HEK293 (cell line): Measurements from ENCODE around the gene B3GALT2.

Experiments
- CTCF ChIA-PET: fragments of 350-600 bp; formaldehyde crosslinking; extraction: SDS; loops from one replicate; lab custom pipeline; 2021; ENCODE audit warnings: antibody characterized with exemption; lab: Yijun Ruan, JAX
- POLR2A ChIA-PET: fragments of 300-600 bp; formaldehyde crosslinking; extraction: SDS; loops from one replicate; lab custom pipeline; 2020; ENCODE audit warnings: antibody characterized with exemption, inconsistent platforms; lab: Yijun Ruan, JAX
- H3K27ac ChIP-seq: fragments of 200-500 bp; sonication (Bioruptor generic); 2 replicates; pipeline ENCODE4 v1.5.1; 2014; ENCODE audit warnings: low read depth, low read length, control low read depth, inconsistent platforms; ENCODE audit errors: extremely low read depth
- H3K36me3 ChIP-seq, 2 experiments: fragments of 200-500 bp in 1 of 2; sonication (Bioruptor generic) in 1 of 2; 1 replicate in 1 of 2; 2 replicates in 1 of 2; pipeline ENCODE4 v1.5.1; 2014 to 2017; ENCODE audit warnings: inconsistent platforms in 2 of 2, low read length in 2 of 2; ENCODE audit not compliant: control insufficient read depth in 2 of 2, insufficient read depth in 1 of 2
- H3K4me1 ChIP-seq: fragments of 200-500 bp; sonication (Bioruptor generic); 2 replicates; pipeline ENCODE4 v1.5.1; 2014; ENCODE audit warnings: mild to moderate bottlenecking, low read length, inconsistent platforms; ENCODE audit not compliant: control insufficient read depth, insufficient read depth
- H3K4me3 ChIP-seq: 2 replicates; pipeline ENCODE4 v1.5.1; 2011; ENCODE audit warnings: low read depth, mild to moderate bottlenecking, control low read depth, low read length, moderate library complexity
- H3K9me3 ChIP-seq: fragments of 200-500 bp; sonication (Bioruptor generic); 2 replicates; pipeline ENCODE4 v1.5.1; 2014; ENCODE audit warnings: low read depth, low read length, inconsistent platforms; ENCODE audit not compliant: control insufficient read depth, insufficient read depth
- PRDM1 ChIP-seq: fragments of 450-650 bp; formaldehyde crosslinking; IDR thresholded peaks from 2 replicates; pipeline ENCODE4; 2016; ENCODE audit warnings: missing biosample characterization, missing genetic modification characterization
- SALL2 ChIP-seq: fragments of 450-650 bp; formaldehyde crosslinking; IDR thresholded peaks from 2 replicates; pipeline ENCODE4 v1.5.0; 2017; ENCODE audit warnings: missing biosample characterization, mild to moderate bottlenecking, missing genetic modification characterization, borderline replicate concordance
- TRIM28 ChIP-seq: IDR thresholded peaks from 2 replicates; pipeline ENCODE4 v1.6.1; 2011; ENCODE audit warnings: low read length, control low read depth, borderline replicate concordance
- YY1 ChIP-seq: fragments of 450-650 bp; formaldehyde crosslinking; IDR thresholded peaks from 2 replicates; pipeline ENCODE4 v1.5.1; 2018; ENCODE audit warnings: missing biosample characterization, missing genetic modification characterization
- ZBTB17 ChIP-seq: fragments of 450-650 bp; formaldehyde crosslinking; IDR thresholded peaks from 2 replicates; pipeline ENCODE4 v1.5.1; 2016; ENCODE audit warnings: missing biosample characterization, missing genetic modification characterization
- ZFHX2 ChIP-seq: fragments of 450-650 bp; formaldehyde crosslinking; conservative IDR thresholded peaks from 2 replicates; pipeline ENCODE4 v1.5.1; 2016; ENCODE audit warnings: missing biosample characterization, missing genetic modification characterization
- ZFP41 ChIP-seq: fragments of 450-650 bp; formaldehyde crosslinking; IDR thresholded peaks from 2 replicates; pipeline ENCODE4 v1.5.1; 2016; ENCODE audit warnings: missing biosample characterization, missing genetic modification characterization, borderline replicate concordance
- ZIC2 ChIP-seq: fragments of 450-650 bp; formaldehyde crosslinking; IDR thresholded peaks from 2 replicates; pipeline ENCODE4 v1.5.1; 2016; ENCODE audit warnings: missing biosample characterization, missing genetic modification characterization
- ZNF138 ChIP-seq: fragments of 450-650 bp; formaldehyde crosslinking; IDR thresholded peaks from 2 replicates; pipeline ENCODE4 v1.5.1; 2016; ENCODE audit warnings: missing biosample characterization, missing genetic modification characterization, borderline replicate concordance
- ZNF19 ChIP-seq: fragments of 450-650 bp; formaldehyde crosslinking; IDR thresholded peaks from 2 replicates; pipeline ENCODE4; 2016; ENCODE audit warnings: missing biosample characterization, missing genetic modification characterization, low read depth
- ZNF2 ChIP-seq: fragments of 450-650 bp; formaldehyde crosslinking; IDR thresholded peaks from 2 replicates; pipeline ENCODE4 v1.5.1; 2016; ENCODE audit warnings: missing biosample characterization, missing genetic modification characterization
- ZNF24 ChIP-seq: fragments of 450-650 bp; formaldehyde crosslinking; IDR thresholded peaks from 2 replicates; pipeline ENCODE4 v1.5.1; 2016; ENCODE audit warnings: missing biosample characterization, missing genetic modification characterization
- ZNF266 ChIP-seq: fragments of 450-650 bp; formaldehyde crosslinking; IDR thresholded peaks from 2 replicates; pipeline ENCODE4 v1.5.1; 2016; ENCODE audit warnings: missing biosample characterization, missing genetic modification characterization, low read depth
- ZNF341 ChIP-seq: fragments of 450-650 bp; formaldehyde crosslinking; IDR thresholded peaks from 2 replicates; pipeline ENCODE4; 2016; ENCODE audit warnings: low read depth, missing biosample characterization, missing genetic modification characterization
- ZNF561 ChIP-seq: fragments of 450-650 bp; IDR thresholded peaks from 2 replicates; pipeline ENCODE4 v1.5.1; 2018; ENCODE audit warnings: missing biosample characterization, missing genetic modification characterization, borderline replicate concordance
- ZNF658 ChIP-seq: fragments of 450-650 bp; formaldehyde crosslinking; IDR thresholded peaks from 2 replicates; pipeline ENCODE4; 2016; ENCODE audit warnings: missing biosample characterization, missing genetic modification characterization
- TF ChIP-seq, protein P1 (sequence below): fragments of 450-650 bp; formaldehyde crosslinking; IDR thresholded peaks from 2 replicates; pipeline ENCODE4 v1.5.1; 2016; ENCODE audit warnings: missing biosample characterization, missing genetic modification characterization
- TF ChIP-seq, protein P2 (sequence below): fragments of 450-650 bp; formaldehyde crosslinking; IDR thresholded peaks from 2 replicates; pipeline ENCODE4 v1.5.1; 2016; ENCODE audit warnings: missing biosample characterization, missing genetic modification characterization, borderline replicate concordance
- TF ChIP-seq, protein P3 (sequence below): fragments of 450-650 bp; formaldehyde crosslinking; IDR thresholded peaks from 2 replicates; pipeline ENCODE4 v1.5.1; 2016; ENCODE audit warnings: missing biosample characterization, missing genetic modification characterization
- TF ChIP-seq, protein P4 (sequence below): fragments of 450-650 bp; formaldehyde crosslinking; IDR thresholded peaks from 2 replicates; pipeline ENCODE4 v1.5.1; 2016; ENCODE audit warnings: missing biosample characterization, missing genetic modification characterization, borderline replicate concordance
- TF ChIP-seq, protein P5 (sequence below): fragments of 450-650 bp; formaldehyde crosslinking; IDR thresholded peaks from 2 replicates; pipeline ENCODE4 v1.5.1; 2017; ENCODE audit warnings: missing biosample characterization, missing genetic modification characterization

The B3GALT2 gene

DNA sequence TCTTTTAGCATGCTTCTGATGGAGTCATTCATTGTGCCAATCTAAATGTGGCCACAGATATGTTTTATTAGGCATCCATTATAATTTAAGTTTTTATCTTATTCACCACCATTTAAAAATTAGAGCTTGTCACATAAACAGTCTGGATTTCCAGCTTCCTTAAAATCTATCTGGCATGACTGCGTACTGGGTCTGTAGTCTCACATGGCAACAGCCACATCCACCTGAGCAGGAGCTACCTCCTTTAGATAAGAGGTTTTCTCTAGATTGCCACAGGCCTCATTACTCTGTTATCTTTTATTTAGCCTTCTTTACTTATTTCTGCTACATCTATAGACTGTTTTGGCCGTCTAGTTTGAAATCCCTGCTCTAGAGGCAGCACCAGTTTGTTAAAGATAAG is 29.1 kb downstream of the B3GALT2 start:
- TF ChIP-seq, protein P1, sequence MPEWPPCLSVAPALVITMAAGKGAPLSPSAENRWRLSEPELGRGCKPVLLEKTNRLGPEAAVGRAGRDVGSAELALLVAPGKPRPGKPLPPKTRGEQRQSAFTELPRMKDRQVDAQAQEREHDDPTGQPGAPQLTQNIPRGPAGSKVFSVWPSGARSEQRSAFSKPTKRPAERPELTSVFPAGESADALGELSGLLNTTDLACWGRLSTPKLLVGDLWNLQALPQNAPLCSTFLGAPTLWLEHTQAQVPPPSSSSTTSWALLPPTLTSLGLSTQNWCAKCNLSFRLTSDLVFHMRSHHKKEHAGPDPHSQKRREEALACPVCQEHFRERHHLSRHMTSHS (tag by site-specific recombination), result no peak
- TF ChIP-seq ZNF658 (tag by site-specific recombination), result no peak
- TF ChIP-seq, protein P2, sequence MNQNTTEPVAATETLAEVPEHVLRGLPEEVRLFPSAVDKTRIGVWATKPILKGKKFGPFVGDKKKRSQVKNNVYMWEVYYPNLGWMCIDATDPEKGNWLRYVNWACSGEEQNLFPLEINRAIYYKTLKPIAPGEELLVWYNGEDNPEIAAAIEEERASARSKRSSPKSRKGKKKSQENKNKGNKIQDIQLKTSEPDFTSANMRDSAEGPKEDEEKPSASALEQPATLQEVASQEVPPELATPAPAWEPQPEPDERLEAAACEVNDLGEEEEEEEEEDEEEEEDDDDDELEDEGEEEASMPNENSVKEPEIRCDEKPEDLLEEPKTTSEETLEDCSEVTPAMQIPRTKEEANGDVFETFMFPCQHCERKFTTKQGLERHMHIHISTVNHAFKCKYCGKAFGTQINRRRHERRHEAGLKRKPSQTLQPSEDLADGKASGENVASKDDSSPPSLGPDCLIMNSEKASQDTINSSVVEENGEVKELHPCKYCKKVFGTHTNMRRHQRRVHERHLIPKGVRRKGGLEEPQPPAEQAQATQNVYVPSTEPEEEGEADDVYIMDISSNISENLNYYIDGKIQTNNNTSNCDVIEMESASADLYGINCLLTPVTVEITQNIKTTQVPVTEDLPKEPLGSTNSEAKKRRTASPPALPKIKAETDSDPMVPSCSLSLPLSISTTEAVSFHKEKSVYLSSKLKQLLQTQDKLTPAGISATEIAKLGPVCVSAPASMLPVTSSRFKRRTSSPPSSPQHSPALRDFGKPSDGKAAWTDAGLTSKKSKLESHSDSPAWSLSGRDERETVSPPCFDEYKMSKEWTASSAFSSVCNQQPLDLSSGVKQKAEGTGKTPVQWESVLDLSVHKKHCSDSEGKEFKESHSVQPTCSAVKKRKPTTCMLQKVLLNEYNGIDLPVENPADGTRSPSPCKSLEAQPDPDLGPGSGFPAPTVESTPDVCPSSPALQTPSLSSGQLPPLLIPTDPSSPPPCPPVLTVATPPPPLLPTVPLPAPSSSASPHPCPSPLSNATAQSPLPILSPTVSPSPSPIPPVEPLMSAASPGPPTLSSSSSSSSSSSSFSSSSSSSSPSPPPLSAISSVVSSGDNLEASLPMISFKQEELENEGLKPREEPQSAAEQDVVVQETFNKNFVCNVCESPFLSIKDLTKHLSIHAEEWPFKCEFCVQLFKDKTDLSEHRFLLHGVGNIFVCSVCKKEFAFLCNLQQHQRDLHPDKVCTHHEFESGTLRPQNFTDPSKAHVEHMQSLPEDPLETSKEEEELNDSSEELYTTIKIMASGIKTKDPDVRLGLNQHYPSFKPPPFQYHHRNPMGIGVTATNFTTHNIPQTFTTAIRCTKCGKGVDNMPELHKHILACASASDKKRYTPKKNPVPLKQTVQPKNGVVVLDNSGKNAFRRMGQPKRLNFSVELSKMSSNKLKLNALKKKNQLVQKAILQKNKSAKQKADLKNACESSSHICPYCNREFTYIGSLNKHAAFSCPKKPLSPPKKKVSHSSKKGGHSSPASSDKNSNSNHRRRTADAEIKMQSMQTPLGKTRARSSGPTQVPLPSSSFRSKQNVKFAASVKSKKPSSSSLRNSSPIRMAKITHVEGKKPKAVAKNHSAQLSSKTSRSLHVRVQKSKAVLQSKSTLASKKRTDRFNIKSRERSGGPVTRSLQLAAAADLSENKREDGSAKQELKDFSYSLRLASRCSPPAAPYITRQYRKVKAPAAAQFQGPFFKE, result no peak
- no peak for TF ChIP-seq ZNF24 (tag by site-specific recombination)
- TF ChIP-seq, protein P3, sequence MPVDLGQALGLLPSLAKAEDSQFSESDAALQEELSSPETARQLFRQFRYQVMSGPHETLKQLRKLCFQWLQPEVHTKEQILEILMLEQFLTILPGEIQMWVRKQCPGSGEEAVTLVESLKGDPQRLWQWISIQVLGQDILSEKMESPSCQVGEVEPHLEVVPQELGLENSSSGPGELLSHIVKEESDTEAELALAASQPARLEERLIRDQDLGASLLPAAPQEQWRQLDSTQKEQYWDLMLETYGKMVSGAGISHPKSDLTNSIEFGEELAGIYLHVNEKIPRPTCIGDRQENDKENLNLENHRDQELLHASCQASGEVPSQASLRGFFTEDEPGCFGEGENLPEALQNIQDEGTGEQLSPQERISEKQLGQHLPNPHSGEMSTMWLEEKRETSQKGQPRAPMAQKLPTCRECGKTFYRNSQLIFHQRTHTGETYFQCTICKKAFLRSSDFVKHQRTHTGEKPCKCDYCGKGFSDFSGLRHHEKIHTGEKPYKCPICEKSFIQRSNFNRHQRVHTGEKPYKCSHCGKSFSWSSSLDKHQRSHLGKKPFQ (tag by site-specific recombination), result no peak
- no peak for TF ChIP-seq ZFP41
- TF ChIP-seq ZNF561 (tag by site-specific recombination), result no peak
- no peak for TF ChIP-seq ZBTB17 (tag by site-specific recombination)
- no peak for TF ChIP-seq ZNF19 (tag by site-specific recombination)
- TF ChIP-seq TRIM28, result no peak
- TF ChIP-seq ZIC2 (tag by site-specific recombination), result no peak
- no peak for TF ChIP-seq ZNF266
- TF ChIP-seq PRDM1 (tag by site-specific recombination), result no peak
- TF ChIP-seq, all 188 proteins: peak for 0
- Histone ChIP-seq H3K9me3 (no peaks in the 10 kb centered on the region), H3K27ac (no peak overlapping the region), H3K36me3 (peaks cover 11% of the 10 kb centered on the region in 2 experiments; a peak in 2 of 3 replicates), H3K4me1 (peaks cover 4% of the 10 kb centered on the region; the same call in 1 of the 2 replicates), H3K4me3 (no peak overlapping the region)
- POLR2A ChIA-PET, result no interaction called here
- CTCF ChIA-PET, result no interaction called here

DNA sequence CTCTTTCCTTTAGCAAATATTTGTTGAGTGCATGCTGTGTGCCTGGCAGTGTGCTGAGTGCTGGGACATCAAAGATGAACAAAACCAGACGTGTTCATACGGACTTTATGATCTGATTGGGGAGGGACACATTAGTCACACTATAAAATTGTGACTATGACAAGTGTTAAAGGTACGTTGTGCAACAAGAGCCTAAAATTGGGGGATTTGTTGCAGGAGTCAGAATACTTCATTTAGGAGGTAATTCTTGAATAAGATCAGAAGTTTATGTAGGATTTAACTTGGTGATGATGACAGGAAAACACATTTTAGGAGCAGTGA is 29.6 kb downstream of the B3GALT2 start:
- H3K9me3 ChIP-seq, result no peaks in the 10 kb centered on the region
- no peak overlapping the region for H3K27ac ChIP-seq
- no peak for TF ChIP-seq ZNF138
- TF ChIP-seq ZNF341 (tag by site-specific recombination), result no peak
- no peak for TF ChIP-seq ZFHX2 (tag by site-specific recombination)
- TF ChIP-seq, protein P4, sequence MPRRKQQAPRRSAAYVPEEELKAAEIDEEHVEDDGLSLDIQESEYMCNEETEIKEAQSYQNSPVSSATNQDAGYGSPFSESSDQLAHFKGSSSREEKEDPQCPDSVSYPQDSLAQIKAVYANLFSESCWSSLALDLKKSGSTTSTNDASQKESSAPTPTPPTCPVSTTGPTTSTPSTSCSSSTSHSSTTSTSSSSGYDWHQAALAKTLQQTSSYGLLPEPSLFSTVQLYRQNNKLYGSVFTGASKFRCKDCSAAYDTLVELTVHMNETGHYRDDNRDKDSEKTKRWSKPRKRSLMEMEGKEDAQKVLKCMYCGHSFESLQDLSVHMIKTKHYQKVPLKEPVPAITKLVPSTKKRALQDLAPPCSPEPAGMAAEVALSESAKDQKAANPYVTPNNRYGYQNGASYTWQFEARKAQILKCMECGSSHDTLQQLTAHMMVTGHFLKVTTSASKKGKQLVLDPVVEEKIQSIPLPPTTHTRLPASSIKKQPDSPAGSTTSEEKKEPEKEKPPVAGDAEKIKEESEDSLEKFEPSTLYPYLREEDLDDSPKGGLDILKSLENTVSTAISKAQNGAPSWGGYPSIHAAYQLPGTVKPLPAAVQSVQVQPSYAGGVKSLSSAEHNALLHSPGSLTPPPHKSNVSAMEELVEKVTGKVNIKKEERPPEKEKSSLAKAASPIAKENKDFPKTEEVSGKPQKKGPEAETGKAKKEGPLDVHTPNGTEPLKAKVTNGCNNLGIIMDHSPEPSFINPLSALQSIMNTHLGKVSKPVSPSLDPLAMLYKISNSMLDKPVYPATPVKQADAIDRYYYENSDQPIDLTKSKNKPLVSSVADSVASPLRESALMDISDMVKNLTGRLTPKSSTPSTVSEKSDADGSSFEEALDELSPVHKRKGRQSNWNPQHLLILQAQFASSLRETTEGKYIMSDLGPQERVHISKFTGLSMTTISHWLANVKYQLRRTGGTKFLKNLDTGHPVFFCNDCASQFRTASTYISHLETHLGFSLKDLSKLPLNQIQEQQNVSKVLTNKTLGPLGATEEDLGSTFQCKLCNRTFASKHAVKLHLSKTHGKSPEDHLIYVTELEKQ (tag by site-specific recombination), result no peak
- no peak for TF ChIP-seq ZNF2 (tag by site-specific recombination)
- TF ChIP-seq YY1 (tag by site-specific recombination), result no peak
- TF ChIP-seq, protein P5, sequence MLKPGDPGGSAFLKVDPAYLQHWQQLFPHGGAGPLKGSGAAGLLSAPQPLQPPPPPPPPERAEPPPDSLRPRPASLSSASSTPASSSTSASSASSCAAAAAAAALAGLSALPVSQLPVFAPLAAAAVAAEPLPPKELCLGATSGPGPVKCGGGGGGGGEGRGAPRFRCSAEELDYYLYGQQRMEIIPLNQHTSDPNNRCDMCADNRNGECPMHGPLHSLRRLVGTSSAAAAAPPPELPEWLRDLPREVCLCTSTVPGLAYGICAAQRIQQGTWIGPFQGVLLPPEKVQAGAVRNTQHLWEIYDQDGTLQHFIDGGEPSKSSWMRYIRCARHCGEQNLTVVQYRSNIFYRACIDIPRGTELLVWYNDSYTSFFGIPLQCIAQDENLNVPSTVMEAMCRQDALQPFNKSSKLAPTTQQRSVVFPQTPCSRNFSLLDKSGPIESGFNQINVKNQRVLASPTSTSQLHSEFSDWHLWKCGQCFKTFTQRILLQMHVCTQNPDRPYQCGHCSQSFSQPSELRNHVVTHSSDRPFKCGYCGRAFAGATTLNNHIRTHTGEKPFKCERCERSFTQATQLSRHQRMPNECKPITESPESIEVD, result 0 out of 2 replicates have a peak, but pooled peaks have one; percentile 10
- TF ChIP-seq SALL2, result no peak
- ChIA-PET CTCF (interaction anchor here (1.6 kb wide), 1 partner anchor 13 kb away, joined by 3 read pairs; no protein-coding TSS in a partner anchor), POLR2A (no interaction called here)
- H3K4me3 ChIP-seq, result no peak overlapping the region
- H3K4me1 ChIP-seq, result peaks cover 4% of the 10 kb centered on the region; the same call in 1 of the 2 replicates
- H3K36me3 ChIP-seq, result peaks cover 14% of the 10 kb centered on the region in 2 experiments; a peak in 2 of 3 replicates
